DOHH2 (cell line): ENCODE measurements around the gene SETD1A.

Experiments used
- H3F3A ChIP-seq: fragments of 200-600 bp; sonication (generic), shearing (Covaris generic); 2 replicates; pipeline ENCODE4 v1.6.0; 2016; ENCODE audit warnings: antibody characterized with exemption, mild to moderate bottlenecking; ENCODE audit not compliant: control insufficient read depth, insufficient read depth
- H3K27ac ChIP-seq: fragments of 200-600 bp; sonication (generic); 2 replicates; pipeline ENCODE4 v1.5.1; 2014; ENCODE audit warnings: low read depth, mild to moderate bottlenecking, low read length, moderate library complexity
- H3K27me3 ChIP-seq: fragments of 200-600 bp; sonication (generic); 2 replicates; pipeline ENCODE4 v1.6.1; 2014; ENCODE audit warnings: mild to moderate bottlenecking, low read length, mixed read lengths; ENCODE audit not compliant: control insufficient read depth
- H3K36me3 ChIP-seq: fragments of 200-600 bp; sonication (generic); 2 replicates; pipeline ENCODE4 v1.6.1; 2014; ENCODE audit warnings: mild to moderate bottlenecking, low read length, moderate library complexity, mixed read lengths; ENCODE audit not compliant: control insufficient read depth
- H3K4me1 ChIP-seq: fragments of 200-600 bp; sonication (generic); 2 replicates; pipeline ENCODE4 v1.6.1; 2014; ENCODE audit warnings: mild to moderate bottlenecking, low read length, mixed read lengths; ENCODE audit not compliant: control insufficient read depth
- H3K4me2 ChIP-seq: fragments of 200-600 bp; sonication (generic); 2 replicates; pipeline ENCODE4 v1.6.0; 2014; ENCODE audit warnings: mild to moderate bottlenecking, low read length, moderate library complexity
- H3K4me3 ChIP-seq: fragments of 200-600 bp; sonication (generic); 2 replicates; pipeline ENCODE4 v1.5.1; 2014; ENCODE audit warnings: mild to moderate bottlenecking, low read length, mixed read lengths
- H3K79me2 ChIP-seq: fragments of 200-600 bp; sonication (generic); 2 replicates; pipeline ENCODE4 v1.6.1; 2014; ENCODE audit warnings: mild to moderate bottlenecking, low read length, mixed read lengths; ENCODE audit not compliant: control insufficient read depth
- H3K9me2 ChIP-seq: fragments of 200-600 bp; sonication (generic); replicated peaks from 2 replicates; pipeline ENCODE4 v1.6.1; 2014; ENCODE audit warnings: mild to moderate bottlenecking, low read length, mixed read lengths; ENCODE audit not compliant: control insufficient read depth
- H3K9me3 ChIP-seq: fragments of 200-600 bp; sonication (generic); 2 replicates; pipeline ENCODE4 v1.6.1; 2014; ENCODE audit warnings: antibody characterized with exemption, low read length, mixed read lengths; ENCODE audit not compliant: control insufficient read depth, insufficient read depth
- H4K20me1 ChIP-seq: fragments of 200-600 bp; sonication (generic); 2 replicates; pipeline ENCODE4 v1.6.0; 2014; ENCODE audit warnings: low read depth, mild to moderate bottlenecking, antibody characterized with exemption, low read length, moderate library complexity; ENCODE audit not compliant: control insufficient read depth, insufficient read depth
- CTCF ChIP-seq: fragments of 200-600 bp; sonication (generic); IDR thresholded peaks from one replicate; pipeline ENCODE4 v1.5.1; 2014; ENCODE audit warnings: antibody characterized with exemption, mild to moderate bottlenecking, low read depth, low read length; ENCODE audit not compliant: poor library complexity, severe bottlenecking
- EZH2phosphoT487 ChIP-seq: fragments of 200-600 bp; sonication (generic); IDR thresholded peaks from 2 replicates; pipeline ENCODE4 v1.6.1; 2017; ENCODE audit warnings: borderline replicate concordance, mild to moderate bottlenecking, antibody characterized with exemption, low read length, moderate library complexity, mixed read lengths

Gene SETD1A

GRCh38 chr16:30925632-30925987 lies 31.9 kb upstream of the SETD1A start:
- Histone ChIP-seq H3F3A (peaks cover 4% of the 10 kb centered on the region; the same call in 1 of the 2 replicates), H3K79me2 (peaks cover 20% of the 10 kb centered on the region), H3K4me1 (peaks cover 33% of the 10 kb centered on the region), H3K4me3 (no peak overlapping the region), H4K20me1 (no peaks in the 10 kb centered on the region), H3K9me2 (no peaks in the 10 kb centered on the region), H3K27ac (no peak overlapping the region), H3K9me3 (no peaks in the 10 kb centered on the region), H3K36me3 (peaks cover 29% of the 10 kb centered on the region), H3K4me2 (no peak overlapping the region), H3K27me3 (no peaks in the 10 kb centered on the region)
- no peak for TF ChIP-seq EZH2phosphoT487
- TF ChIP-seq CTCF, result no peak

- Histone ChIP-seq H3K9me2 (no peaks in the 10 kb centered on the region), H3K4me3 (no peak overlapping the region), H3K79me2 (peaks cover 17% of the 10 kb centered on the region), H3K4me2 (no peak overlapping the region), H3K9me3 (no peaks in the 10 kb centered on the region), H3K27ac (no peak overlapping the region), H4K20me1 (no peaks in the 10 kb centered on the region), H3K27me3 (no peaks in the 10 kb centered on the region), H3K4me1 (peaks cover 33% of the 10 kb centered on the region), H3F3A (peaks cover 4% of the 10 kb centered on the region; the same call in 1 of the 2 replicates), H3K36me3 (peaks cover 35% of the 10 kb centered on the region)
- TF ChIP-seq CTCF (no peak), EZH2phosphoT487 (no peak)
These were observed 31.4 kb upstream of the SETD1A start for GRCh38 chr16:30925995-30926811.

- H3K79me2 ChIP-seq, result peaks cover 17% of the 10 kb centered on the region
- no peak for TF ChIP-seq EZH2phosphoT487
- TF ChIP-seq CTCF, result no peak
- peaks cover 4% of the 10 kb centered on the region; the same call in 1 of the 2 replicates for H3F3A ChIP-seq
- peaks cover 41% of the 10 kb centered on the region for H3K36me3 ChIP-seq
- peaks cover 25% of the 10 kb centered on the region for H3K4me1 ChIP-seq
- no peaks in the 10 kb centered on the region for H4K20me1 ChIP-seq
- H3K27ac ChIP-seq, result no peak overlapping the region
- peak overlapping the region; percentile 9; the same call in 1 of the 2 replicates for H3K4me3 ChIP-seq
- H3K27me3 ChIP-seq, result no peaks in the 10 kb centered on the region
- H3K4me2 ChIP-seq, result peak overlapping the region; percentile 33; the same call in 1 of the 2 replicates
- no peaks in the 10 kb centered on the region for H3K9me2 ChIP-seq
- H3K9me3 ChIP-seq, result no peaks in the 10 kb centered on the region
These were observed 30.4 kb upstream of the SETD1A start for GRCh38 chr16:30926937-30927788.
